SK-N-SH (cell line): Measurements from ENCODE around the gene SPOCK1. TPM values are rescaled to one million over a fixed set of nuclear protein-coding genes. Genes with fewer than 3 reads are reported as not detected.

ENCODE experiments used
- CTCF ChIA-PET: fragments of 300-600, 350-600 bp; formaldehyde crosslinking; extraction: SDS; loops from one replicate; lab custom pipeline; 2021; lab: Yijun Ruan, JAX
- POLR2A ChIA-PET: fragments of 350-600 bp; sonication (Branson Sonifier 250); formaldehyde crosslinking; extraction: SDS; loops from one replicate; lab custom pipeline; 2020; ENCODE audit warnings: antibody characterized with exemption, inconsistent platforms; lab: Yijun Ruan, JAX
- DNase-seq: peaks from one replicate; pipeline ENCODE4 v3.0.0; 2012
- H2AFZ ChIP-seq: fragments of 200-600 bp; sonication (generic); 2 replicates; pipeline ENCODE4 v1.8.1; 2016; ENCODE audit warnings: antibody characterized with exemption, mild to moderate bottlenecking, low read depth
- H3F3A ChIP-seq: fragments of 200-600 bp; sonication (generic); replicated peaks from 2 replicates; pipeline ENCODE3; 2016; ENCODE audit warnings: antibody characterized with exemption, mild to moderate bottlenecking; ENCODE audit not compliant: insufficient read depth
- H3K27ac ChIP-seq, 2 experiments: fragments of 200-500 bp in 1 of 2; fragments of 200-600 bp in 1 of 2; sonication (Bioruptor generic) in 1 of 2; sonication (generic), shearing (Covaris generic) in 1 of 2; 2 replicates each; pipeline versions ENCODE4 v1.5.1 to v1.6.1; 2014 to 2016; ENCODE audit warnings: low read depth in 2 of 2, inconsistent platforms in 1 of 2, low read length in 1 of 2, mild to moderate bottlenecking in 1 of 2, mixed read lengths in 1 of 2
- H3K27me3 ChIP-seq: fragments of 200-600 bp; sonication (generic), shearing (Covaris generic); 2 replicates; pipeline ENCODE4 v1.6.1; 2016; ENCODE audit warnings: mixed run types; ENCODE audit not compliant: insufficient read depth
- H3K36me3 ChIP-seq, 2 experiments: fragments of 200-500 bp in 1 of 2; fragments of 200-600 bp in 1 of 2; sonication (Bioruptor generic) in 1 of 2; sonication (generic) in 1 of 2; replicated peaks in 1 of 2; 2 replicates each; pipeline versions ENCODE3 to v1.5.1; 2014 to 2016; ENCODE audit warnings: low read length in 1 of 2, mild to moderate bottlenecking in 1 of 2; ENCODE audit not compliant: insufficient read depth in 2 of 2, control insufficient read depth in 1 of 2
- H3K4me1 ChIP-seq, 2 experiments: fragments of 200-500 bp in 1 of 2; fragments of 200-600 bp in 1 of 2; sonication (Bioruptor generic) in 1 of 2; sonication (generic), shearing (Covaris generic) in 1 of 2; 2 replicates each; pipeline versions ENCODE4 v1.5.1 to v1.6.1; 2014 to 2016; ENCODE audit warnings: low read depth in 1 of 2, low read length in 1 of 2, mixed run types in 1 of 2; ENCODE audit not compliant: insufficient read depth in 2 of 2, control insufficient read depth in 1 of 2
- H3K4me2 ChIP-seq: fragments of 200-600 bp; sonication (generic), shearing (Covaris generic); 2 replicates; pipeline ENCODE4 v1.6.1; 2017; ENCODE audit warnings: mixed run types
- H3K4me3 ChIP-seq, 2 experiments: fragments of 200-500 bp in 1 of 2; fragments of 200-600 bp in 1 of 2; sonication (Bioruptor generic) in 1 of 2; sonication (generic), shearing (Covaris generic) in 1 of 2; 2 replicates each; pipeline versions ENCODE4 v1.5.1 to v1.8.1; 2014 to 2016; ENCODE audit warnings: low read depth in 2 of 2, inconsistent platforms in 1 of 2, low read length in 1 of 2, mild to moderate bottlenecking in 1 of 2, mixed read lengths in 1 of 2, moderate library complexity in 1 of 2
- H3K79me2 ChIP-seq: fragments of 200-600 bp; sonication (generic); 2 replicates; pipeline ENCODE4 v1.8.1; 2017; ENCODE audit warnings: mild to moderate bottlenecking; ENCODE audit not compliant: insufficient read depth
- H3K9ac ChIP-seq: fragments of 200-600 bp; sonication (generic); 2 replicates; pipeline ENCODE4 v1.6.1; 2017; ENCODE audit warnings: mixed run types
- H3K9me2 ChIP-seq: fragments of 200-600 bp; sonication (generic); 2 replicates; pipeline ENCODE4 v1.6.1; 2017; ENCODE audit warnings: mixed run types
- H3K9me3 ChIP-seq: fragments of 200-600 bp; sonication (generic); 2 replicates; pipeline ENCODE4 v1.6.1; 2017; ENCODE audit warnings: mixed run types, mild to moderate bottlenecking, moderate library complexity
- H4K20me1 ChIP-seq: fragments of 200-600 bp; sonication (generic); 2 replicates; pipeline ENCODE4 v1.6.1; 2017; ENCODE audit warnings: mild to moderate bottlenecking, mixed run types; ENCODE audit not compliant: insufficient read depth
- CHD2 ChIP-seq: fragments of 150-350 bp; IDR thresholded peaks from 2 replicates; pipeline ENCODE4 v1.6.1; 2018; ENCODE audit warnings: low read length; ENCODE audit not compliant: partially characterized antibody
- ELF1 ChIP-seq: IDR thresholded peaks from 2 replicates; pipeline ENCODE4 v1.4.0; 2012
- FOSL2 ChIP-seq: IDR thresholded peaks from 2 replicates; pipeline ENCODE4 v1.4.0; 2012; ENCODE audit warnings: low read depth, mild to moderate bottlenecking, moderate library complexity, borderline replicate concordance
- GABPA ChIP-seq: IDR thresholded peaks from 2 replicates; pipeline ENCODE4 v1.4.0; 2012; ENCODE audit warnings: low read depth, mild to moderate bottlenecking
- IRF3 ChIP-seq: fragments of 150-350 bp; IDR thresholded peaks from 2 replicates; pipeline ENCODE4 v1.6.1; 2016; ENCODE audit warnings: mild to moderate bottlenecking, low read depth, low read length
- JUND ChIP-seq: IDR thresholded peaks from 2 replicates; pipeline ENCODE4 v1.4.0; 2012
- MEF2A ChIP-seq: IDR thresholded peaks from 2 replicates; pipeline ENCODE4 v1.4.0; 2012; ENCODE audit warnings: low read depth, borderline replicate concordance
- MXI1 ChIP-seq: IDR thresholded peaks from 2 replicates; pipeline ENCODE4 v1.6.1; 2012; ENCODE audit warnings: mild to moderate bottlenecking, low read depth, low read length, improper control_type of control experiment
- NRF1 ChIP-seq: IDR thresholded peaks from 2 replicates; pipeline ENCODE4 v1.6.1; 2012; ENCODE audit warnings: low read depth, mild to moderate bottlenecking, low read length
- POLR2AphosphoS5 ChIP-seq: IDR thresholded peaks from 2 replicates; pipeline ENCODE4 v1.6.1; 2012; ENCODE audit warnings: low read depth, low read length
- RCOR1 ChIP-seq: fragments of 150-350 bp; IDR thresholded peaks from 2 replicates; pipeline ENCODE4 v1.6.1; 2017; ENCODE audit warnings: antibody characterized with exemption, low read length
- RFX5 ChIP-seq: IDR thresholded peaks from 2 replicates; pipeline ENCODE4 v1.6.1; 2012; ENCODE audit warnings: mild to moderate bottlenecking, improper control_type of control experiment, low read length
- RXRA ChIP-seq: IDR thresholded peaks from 2 replicates; pipeline ENCODE4 v1.4.0; 2012; ENCODE audit warnings: low read depth, mild to moderate bottlenecking, borderline replicate concordance
- TAF1 ChIP-seq: IDR thresholded peaks from 2 replicates; pipeline ENCODE4 v1.6.1; 2012; ENCODE audit warnings: low read depth, mild to moderate bottlenecking, low read length, moderate library complexity, borderline replicate concordance
- WGBS: methylation state at CpG from one replicate; pipeline ENCODE4 v1.1.6; 2017; ENCODE audit warnings: low lambda C conversion rate; 5-methylcytosine and 5-hydroxymethylcytosine counted together
- polyA plus RNA-seq, 3 experiments: library from polyadenylated mRNA; depleted of rRNA; stranded (reverse); fragments of >200 nt; gene quantifications; 2 replicates each; pipeline ENCODE4 v1.2.3, GENCODE V29; 2012
- TF ChIP-seq, protein P1 (sequence below): IDR thresholded peaks from 2 replicates; pipeline ENCODE4 v1.4.0; 2012; ENCODE audit warnings: low read depth
- TF ChIP-seq, protein P2 (sequence below): IDR thresholded peaks from 2 replicates; pipeline ENCODE4 v1.4.0; 2012; ENCODE audit warnings: low read depth, borderline replicate concordance

SPOCK1 gene
- polyA plus RNA-seq, 1 of the 3 experiments (the other 2 are of a cell fraction) = 11.3 TPM

- TF ChIP-seq GABPA = no peak
- TF ChIP-seq IRF3 = no peak
- TF ChIP-seq NRF1 = no peak
- no peak for TF ChIP-seq RFX5
- no peak for TF ChIP-seq CHD2
- TF ChIP-seq MEF2A = no peak
- no peak for TF ChIP-seq FOSL2
- no peak for TF ChIP-seq RCOR1
- no peak for TF ChIP-seq MXI1
- TF ChIP-seq, protein P1, sequence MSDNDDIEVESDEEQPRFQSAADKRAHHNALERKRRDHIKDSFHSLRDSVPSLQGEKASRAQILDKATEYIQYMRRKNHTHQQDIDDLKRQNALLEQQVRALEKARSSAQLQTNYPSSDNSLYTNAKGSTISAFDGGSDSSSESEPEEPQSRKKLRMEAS = no peak
- no peak for TF ChIP-seq JUND
- H3K9ac ChIP-seq = no peak overlapping the region
- H4K20me1 ChIP-seq = no peaks in the 10 kb centered on the region
- H3K4me2 ChIP-seq = no peak overlapping the region
- H3K9me2 ChIP-seq = no peaks in the 10 kb centered on the region
- H3K4me1 ChIP-seq = no peaks in the 10 kb centered on the region
- no peaks in the 10 kb centered on the region for H3K79me2 ChIP-seq
- no peak for DNase-seq
- ChIA-PET POLR2A (no interaction called here), CTCF (no interaction called here)
- no peaks in the 10 kb centered on the region for H3F3A ChIP-seq
- H3K4me3 ChIP-seq = no peak overlapping the region
- H3K27me3 ChIP-seq = no peaks in the 10 kb centered on the region
- no peak overlapping the region for H2AFZ ChIP-seq
- 35% methylated on average over 2 of the region's 2 CpGs for WGBS
- no peak overlapping the region for H3K27ac ChIP-seq
- no peaks in the 10 kb centered on the region for H3K9me3 ChIP-seq
- no peaks in the 10 kb centered on the region for H3K36me3 ChIP-seq
Observed at GRCh38 chr5:137015540-137016116, 483.5 kb downstream of the SPOCK1 start.

DNA sequence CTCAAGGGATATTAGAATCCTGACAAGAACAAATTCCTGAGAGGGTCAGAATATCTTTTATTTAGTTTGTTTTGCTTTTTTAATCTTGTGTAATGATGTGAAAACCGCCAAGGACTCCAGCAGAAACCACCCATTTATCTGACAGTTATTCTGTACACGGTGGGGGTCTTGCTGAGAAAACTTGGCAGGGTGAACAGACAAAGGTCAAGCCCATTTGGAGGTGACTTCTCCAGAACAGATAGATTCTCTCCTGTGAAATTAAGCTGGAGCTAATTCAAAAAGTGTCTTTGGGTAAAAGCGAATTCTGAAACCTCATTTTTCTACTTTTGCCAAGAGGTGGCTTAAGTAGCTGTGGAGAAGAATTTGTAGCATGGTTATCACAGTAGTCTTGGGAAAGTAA lies 484.4 kb downstream of the SPOCK1 start:
- H3K27me3 ChIP-seq = no peaks in the 10 kb centered on the region
- WGBS = 29% methylated on average over 3 of the region's 3 CpGs
- no peaks in the 10 kb centered on the region for H3K9me2 ChIP-seq
- no peak overlapping the region for H3K27ac ChIP-seq
- ChIA-PET CTCF (no interaction called here), POLR2A (no interaction called here)
- H3K4me2 ChIP-seq = no peak overlapping the region
- no peak overlapping the region for H3K4me3 ChIP-seq
- TF ChIP-seq, protein P2, sequence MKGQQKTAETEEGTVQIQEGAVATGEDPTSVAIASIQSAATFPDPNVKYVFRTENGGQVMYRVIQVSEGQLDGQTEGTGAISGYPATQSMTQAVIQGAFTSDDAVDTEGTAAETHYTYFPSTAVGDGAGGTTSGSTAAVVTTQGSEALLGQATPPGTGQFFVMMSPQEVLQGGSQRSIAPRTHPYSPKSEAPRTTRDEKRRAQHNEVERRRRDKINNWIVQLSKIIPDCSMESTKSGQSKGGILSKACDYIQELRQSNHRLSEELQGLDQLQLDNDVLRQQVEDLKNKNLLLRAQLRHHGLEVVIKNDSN = no peak
- TF ChIP-seq GABPA (no peak), ELF1 (no peak), POLR2AphosphoS5 (no peak), RCOR1 (no peak), JUND (no peak), TAF1 (no peak), RXRA (no peak)
- TF ChIP-seq, protein P1 = no peak
- no peak for DNase-seq
- no peak overlapping the region for H3K9ac ChIP-seq
- no peak overlapping the region for H2AFZ ChIP-seq
- H4K20me1 ChIP-seq = no peaks in the 10 kb centered on the region
- no peaks in the 10 kb centered on the region for H3K79me2 ChIP-seq
- no peaks in the 10 kb centered on the region for H3K4me1 ChIP-seq
- H3F3A ChIP-seq = no peaks in the 10 kb centered on the region
- no peaks in the 10 kb centered on the region for H3K36me3 ChIP-seq
- H3K9me3 ChIP-seq = no peaks in the 10 kb centered on the region
